ENCODE data around the gene SUMO4. TPM values are rescaled to one million over a fixed set of nuclear protein-coding genes. Genes with fewer than 3 reads are reported as not detected.
"Not testable (repeated sequence)": the region's sequence is repeated elsewhere in the genome, so short reads cannot be mapped to it uniquely, and the experiment has no call there.

Gene SUMO4
- total and polyA plus RNA-seq, 2 donors = 0.25 to 1.2 TPM

DNA sequence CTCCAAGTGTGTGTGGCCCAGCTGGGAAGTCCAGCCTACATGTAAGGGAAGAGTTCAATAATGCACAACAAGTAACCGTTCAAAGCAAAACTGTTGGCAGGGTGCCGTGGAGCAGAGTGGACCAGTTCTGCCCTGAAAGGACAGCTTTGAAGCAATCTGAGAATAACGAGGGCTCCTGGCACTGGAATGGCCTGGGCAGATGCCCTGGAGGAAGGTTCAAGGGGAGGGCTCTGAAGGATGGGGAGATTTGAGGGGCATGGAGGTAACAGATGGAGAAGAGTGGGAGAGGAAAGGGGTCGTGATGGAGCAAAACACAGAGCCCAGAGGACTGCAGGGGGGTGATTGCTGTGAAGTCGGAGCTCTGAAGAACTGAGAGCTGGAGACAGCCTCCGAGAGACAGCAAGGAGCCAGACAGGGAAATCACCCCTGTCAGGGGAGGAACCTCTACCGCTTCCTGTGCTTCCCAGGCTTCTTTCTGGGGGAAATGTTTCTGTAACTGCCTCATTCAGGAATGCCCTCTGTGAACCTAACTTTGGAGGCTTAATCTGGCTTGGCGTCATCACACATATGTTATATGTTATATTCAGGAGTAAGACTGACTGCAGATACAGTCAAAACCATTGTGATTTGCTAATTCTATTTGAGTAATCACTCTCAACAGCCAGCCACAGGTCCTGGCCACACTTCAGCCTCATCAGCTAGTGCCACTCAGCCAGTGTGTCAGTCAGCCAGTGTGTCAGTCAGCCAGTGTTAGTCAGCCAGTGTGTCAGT lies 43.5 kb downstream of the SUMO4 start:
- Histone ChIP-seq H3K4me3 (ENCODE audit: low read length in 2 of 2) (no peak overlapping the region), H3K36me3 (ENCODE audit: control insufficient read depth in 2 of 2, insufficient read depth in 2 of 2, low read length in 1 of 2) (no peaks in the 10 kb centered on the region), H3K27ac (ENCODE audit: low read depth in 1 of 2, low read length in 1 of 2) (no peak overlapping the region), H3K4me1 (ENCODE audit: control insufficient read depth in 2 of 2, insufficient read depth in 2 of 2, low read length in 2 of 2) (peaks cover 0 to 8% of the 10 kb centered on the region in 2 donors), H3K9me3 (ENCODE audit: control insufficient read depth in 2 of 2, insufficient read depth in 1 of 2, low read length in 1 of 2) (peaks cover 0 to 2% of the 10 kb centered on the region in 2 donors), H3K27me3 (ENCODE audit: control insufficient read depth in 2 of 2, insufficient read depth in 1 of 2, low read length in 1 of 2) (no peaks in the 10 kb centered on the region)
- no peak for DNase-seq (ENCODE audit: low read depth in 6 of 9, low spot score in 9 of 9)
- WGBS = 96% methylated on average over 8 of the region's 8 CpGs

DNA sequence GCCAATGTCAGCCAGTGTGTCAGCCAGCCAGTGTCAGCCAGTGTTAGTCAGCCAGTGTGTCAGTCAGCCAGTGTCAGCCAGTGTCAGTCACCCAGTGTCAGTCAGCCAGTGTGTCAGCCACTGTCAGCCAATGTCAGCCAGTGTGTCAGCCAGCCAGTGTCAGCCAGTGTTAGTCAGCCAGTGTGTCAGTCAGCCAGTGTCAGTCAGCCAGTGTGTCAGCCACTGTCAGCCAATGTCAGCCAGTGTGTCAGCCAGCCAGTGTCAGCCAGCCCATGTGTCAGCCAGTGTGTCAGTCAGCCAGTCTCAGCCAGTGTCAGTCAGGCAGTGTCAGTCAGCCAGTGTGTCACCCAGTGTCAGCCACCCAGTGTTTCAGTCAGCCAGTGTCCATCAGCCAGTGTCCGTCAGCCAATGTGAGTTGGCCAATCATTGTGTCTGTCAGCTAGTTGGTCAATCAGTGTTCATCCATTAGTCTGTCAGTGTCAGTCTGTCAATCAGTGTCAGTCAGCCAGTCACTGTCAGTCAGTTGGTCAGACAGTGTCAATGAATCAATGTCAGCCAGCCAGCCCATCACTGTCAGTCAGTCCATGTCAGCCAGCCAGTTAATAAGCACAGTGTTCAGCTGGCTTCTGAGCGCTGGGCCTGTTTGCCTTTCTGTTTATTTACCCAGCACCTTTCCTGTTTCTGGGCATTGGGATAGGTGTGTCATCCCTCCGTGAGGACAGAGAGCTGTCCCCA lies 44.5 kb downstream of the SUMO4 start:
- not testable (repeated sequence) for H3K27me3 ChIP-seq (ENCODE audit: control insufficient read depth in 2 of 2, insufficient read depth in 1 of 2, low read length in 1 of 2); H3K36me3 ChIP-seq (ENCODE audit: control insufficient read depth in 2 of 2, insufficient read depth in 2 of 2, low read length in 1 of 2); H3K4me1 ChIP-seq (ENCODE audit: control insufficient read depth in 2 of 2, insufficient read depth in 2 of 2, low read length in 2 of 2); DNase-seq (ENCODE audit: low read depth in 6 of 9, low spot score in 9 of 9); H3K27ac ChIP-seq (ENCODE audit: low read depth in 1 of 2, low read length in 1 of 2); H3K9me3 ChIP-seq (ENCODE audit: control insufficient read depth in 2 of 2, insufficient read depth in 1 of 2, low read length in 1 of 2); H3K4me3 ChIP-seq (ENCODE audit: low read length in 2 of 2)
- 99% methylated on average over 3 of the region's 3 CpGs for WGBS

DNA sequence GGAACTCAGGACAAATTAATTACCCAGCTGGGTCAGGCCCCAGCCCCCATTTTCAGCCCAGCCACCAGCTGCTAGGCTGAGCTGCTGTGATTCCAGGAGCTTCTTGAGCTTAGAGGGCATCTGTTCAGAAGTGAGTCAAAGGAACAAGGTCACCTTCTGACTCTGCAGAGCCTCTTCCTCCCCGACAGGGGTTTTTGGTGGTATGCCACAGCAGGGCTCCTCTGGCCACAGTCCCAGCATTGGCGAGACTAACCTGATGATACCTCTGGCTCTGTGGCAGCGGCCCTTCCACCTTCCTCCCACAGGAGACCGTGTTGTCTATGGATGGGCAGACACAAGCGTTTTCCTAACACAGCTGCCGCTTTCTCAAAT lies 45.0 kb downstream of the SUMO4 start:
- peaks cover 0 to 2% of the 10 kb centered on the region in 2 donors for H3K27me3 ChIP-seq (ENCODE audit: control insufficient read depth in 2 of 2, insufficient read depth in 1 of 2, low read length in 1 of 2)
- H3K4me1 ChIP-seq (ENCODE audit: control insufficient read depth in 2 of 2, insufficient read depth in 2 of 2, low read length in 2 of 2) = peaks cover 0 to 8% of the 10 kb centered on the region in 2 donors
- WGBS = 93% methylated on average over 6 of the region's 6 CpGs
- H3K36me3 ChIP-seq (ENCODE audit: control insufficient read depth in 2 of 2, insufficient read depth in 2 of 2, low read length in 1 of 2) = no peaks in the 10 kb centered on the region
- DNase-seq (ENCODE audit: low read depth in 6 of 9, low spot score in 9 of 9) = no peak
- no peak overlapping the region for H3K4me3 ChIP-seq (ENCODE audit: low read length in 2 of 2)
- H3K27ac ChIP-seq (ENCODE audit: low read depth in 1 of 2, low read length in 1 of 2) = no peak overlapping the region
- peaks cover 0 to 2% of the 10 kb centered on the region in 2 donors for H3K9me3 ChIP-seq (ENCODE audit: control insufficient read depth in 2 of 2, insufficient read depth in 1 of 2, low read length in 1 of 2)

DNA sequence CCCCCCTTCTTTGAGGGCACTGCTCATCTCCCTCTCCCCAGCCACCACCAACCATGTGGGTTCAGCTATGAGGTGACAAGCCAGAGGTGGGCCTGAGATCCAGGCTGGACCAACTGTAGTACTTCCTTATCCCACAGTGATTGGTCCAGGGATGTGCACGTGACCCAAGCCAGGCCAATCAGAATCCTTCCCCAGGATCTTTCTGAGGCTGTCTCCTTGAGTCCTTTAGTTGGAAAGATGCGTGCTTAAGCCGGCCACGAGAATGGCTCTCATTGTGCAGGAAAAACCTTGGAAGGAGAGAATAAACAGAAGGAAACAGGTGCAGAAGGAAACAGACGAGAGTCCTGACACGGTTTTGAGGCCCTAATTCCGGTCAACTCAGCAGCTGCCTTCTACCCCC lies 45.5 kb downstream of the SUMO4 start:
- Histone ChIP-seq H3K4me3 (ENCODE audit: low read length in 2 of 2) (no peak overlapping the region), H3K27me3 (ENCODE audit: control insufficient read depth in 2 of 2, insufficient read depth in 1 of 2, low read length in 1 of 2) (peaks cover 0 to 7% of the 10 kb centered on the region in 2 donors), H3K27ac (ENCODE audit: low read depth in 1 of 2, low read length in 1 of 2) (no peak overlapping the region), H3K36me3 (ENCODE audit: control insufficient read depth in 2 of 2, insufficient read depth in 2 of 2, low read length in 1 of 2) (no peaks in the 10 kb centered on the region), H3K9me3 (ENCODE audit: control insufficient read depth in 2 of 2, insufficient read depth in 1 of 2, low read length in 1 of 2) (peaks cover 0 to 2% of the 10 kb centered on the region in 2 donors), H3K4me1 (ENCODE audit: control insufficient read depth in 2 of 2, insufficient read depth in 2 of 2, low read length in 2 of 2) (peaks cover 3 to 13% of the 10 kb centered on the region in 2 donors)
- WGBS = 95% methylated on average over 7 of the region's 7 CpGs
- DNase-seq (ENCODE audit: low read depth in 6 of 9, low spot score in 9 of 9) = no peak

DNA sequence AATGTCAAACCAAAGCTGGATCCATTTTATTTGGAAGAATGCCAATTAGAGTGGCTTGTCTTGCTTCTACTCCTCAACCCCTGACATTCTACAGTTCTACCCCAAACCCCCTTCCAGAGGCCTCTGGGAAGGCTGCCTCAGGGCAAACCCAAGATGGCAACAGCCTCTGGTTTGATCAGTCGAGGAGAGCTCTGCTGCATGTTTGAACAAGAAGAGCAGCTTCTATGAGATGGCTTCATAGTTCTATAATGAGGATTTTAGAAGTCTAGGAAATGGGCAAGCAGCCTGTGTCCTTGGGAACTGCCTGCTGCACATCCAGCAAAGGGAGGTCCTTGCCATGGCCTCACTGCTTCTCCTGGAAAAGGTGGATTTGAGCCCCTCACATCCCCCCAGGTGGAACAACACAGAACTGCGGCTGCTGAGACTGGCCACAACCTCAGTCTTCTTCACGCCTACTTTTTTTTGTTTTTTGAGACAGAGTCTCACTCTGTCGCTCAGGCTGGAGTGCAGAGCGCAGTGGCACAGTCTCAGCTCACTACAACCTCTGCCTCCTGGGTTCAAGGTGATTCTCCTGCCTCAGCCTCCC lies 46.8 kb downstream of the SUMO4 start:
- DNase-seq (ENCODE audit: low read depth in 6 of 9, low spot score in 9 of 9) = no peak
- Histone ChIP-seq H3K4me3 (ENCODE audit: low read length in 2 of 2) (no peak overlapping the region), H3K4me1 (ENCODE audit: control insufficient read depth in 2 of 2, insufficient read depth in 2 of 2, low read length in 2 of 2) (peaks cover 8 to 10% of the 10 kb centered on the region in 2 donors), H3K9me3 (ENCODE audit: control insufficient read depth in 2 of 2, insufficient read depth in 1 of 2, low read length in 1 of 2) (no peaks in the 10 kb centered on the region), H3K27ac (ENCODE audit: low read depth in 1 of 2, low read length in 1 of 2) (no peak overlapping the region), H3K36me3 (ENCODE audit: control insufficient read depth in 2 of 2, insufficient read depth in 2 of 2, low read length in 1 of 2) (no peaks in the 10 kb centered on the region), H3K27me3 (ENCODE audit: control insufficient read depth in 2 of 2, insufficient read depth in 1 of 2, low read length in 1 of 2) (peaks cover 7 to 18% of the 10 kb centered on the region in 2 donors)
- WGBS = 97% methylated on average over 5 of the region's 5 CpGs

DNA sequence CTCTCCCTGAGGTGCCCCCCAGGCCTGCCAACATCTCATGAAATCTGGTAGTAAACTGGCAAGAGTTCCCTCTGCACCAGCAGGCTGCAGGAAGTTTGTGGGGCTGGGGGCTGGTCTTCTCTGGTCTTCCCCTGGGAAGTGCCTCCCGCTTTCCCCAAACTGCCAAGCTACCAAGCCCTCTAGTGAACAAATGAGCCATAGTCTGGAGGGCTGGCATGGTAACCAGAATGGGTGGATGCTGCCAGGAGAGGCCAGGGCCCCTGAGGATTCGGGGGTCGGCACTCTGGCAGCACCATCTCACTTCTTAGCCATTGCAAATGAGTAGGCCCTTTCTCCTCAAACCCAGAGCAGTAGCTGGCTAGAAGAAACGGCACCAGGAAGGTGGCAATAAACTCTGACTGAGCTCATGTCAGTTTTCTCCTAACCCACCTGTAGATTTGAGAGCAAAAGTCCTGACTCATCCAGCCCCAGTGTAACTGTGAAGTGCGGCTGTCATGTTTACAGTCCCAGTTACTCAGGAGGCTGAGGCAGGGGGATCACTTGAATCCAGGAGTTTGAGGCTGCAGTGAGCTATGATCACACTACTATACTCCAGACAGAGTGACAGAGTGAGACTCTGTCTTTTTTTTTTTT lies 48.9 kb downstream of the SUMO4 start:
- H3K27me3 ChIP-seq (ENCODE audit: control insufficient read depth in 2 of 2, insufficient read depth in 1 of 2, low read length in 1 of 2) = peaks cover 7 to 24% of the 10 kb centered on the region in 2 donors
- no peak overlapping the region for H3K4me3 ChIP-seq (ENCODE audit: low read length in 2 of 2)
- no peak for DNase-seq (ENCODE audit: low read depth in 6 of 9, low spot score in 9 of 9)
- H3K9me3 ChIP-seq (ENCODE audit: control insufficient read depth in 2 of 2, insufficient read depth in 1 of 2, low read length in 1 of 2) = no peaks in the 10 kb centered on the region
- H3K36me3 ChIP-seq (ENCODE audit: control insufficient read depth in 2 of 2, insufficient read depth in 2 of 2, low read length in 1 of 2) = no peaks in the 10 kb centered on the region
- no peak overlapping the region for H3K27ac ChIP-seq (ENCODE audit: low read depth in 1 of 2, low read length in 1 of 2)
- H3K4me1 ChIP-seq (ENCODE audit: control insufficient read depth in 2 of 2, insufficient read depth in 2 of 2, low read length in 2 of 2) = peaks cover 8 to 14% of the 10 kb centered on the region in 2 donors
- WGBS = 96% methylated on average over 5 of the region's 5 CpGs

DNA sequence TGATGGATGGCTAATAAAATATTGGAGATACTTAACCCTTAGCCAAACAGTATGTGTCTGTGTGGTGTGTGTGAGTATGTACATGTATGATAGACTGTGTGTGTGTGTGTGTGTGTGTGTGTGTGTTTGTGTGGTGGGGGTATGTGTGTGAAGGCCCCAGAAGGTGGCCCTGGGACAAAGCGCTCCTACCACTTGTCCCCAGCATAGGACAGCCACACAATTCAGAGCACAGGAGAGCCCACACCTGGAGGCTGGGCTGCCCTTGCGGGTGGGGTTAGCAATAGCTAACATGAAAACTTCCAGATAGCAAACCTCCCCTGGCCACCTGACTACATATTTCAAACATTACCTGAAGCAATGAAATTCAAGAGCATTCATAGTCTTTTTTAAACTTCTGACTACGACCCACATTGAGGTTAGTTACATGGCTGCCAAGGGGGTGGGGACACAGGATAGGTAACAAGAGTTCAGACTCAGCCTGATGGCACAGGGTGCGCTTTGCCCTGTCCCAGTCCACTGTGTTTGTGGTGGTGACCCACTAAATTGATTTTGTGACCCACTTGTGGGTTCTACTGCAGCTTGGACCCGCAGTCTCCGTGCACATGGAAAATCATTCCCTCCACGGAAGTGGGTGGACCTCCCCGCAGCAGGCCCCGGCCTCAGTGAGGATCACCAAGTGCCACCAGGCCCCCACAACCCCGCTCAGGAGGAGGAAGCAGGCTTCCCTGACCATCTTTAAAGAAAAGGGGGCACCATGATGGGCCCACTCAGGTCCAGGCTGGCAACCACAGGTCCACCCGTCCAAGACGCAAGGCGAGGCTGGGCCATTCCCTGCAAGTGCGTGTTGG lies 50.0 kb downstream of the SUMO4 start:
- Histone ChIP-seq H3K4me3 (ENCODE audit: low read length in 2 of 2) (peak overlapping the region; percentile 16 to 43), H3K9me3 (ENCODE audit: control insufficient read depth in 2 of 2, insufficient read depth in 1 of 2, low read length in 1 of 2) (no peaks in the 10 kb centered on the region), H3K27ac (ENCODE audit: low read depth in 1 of 2, low read length in 1 of 2) (no peak overlapping the region), H3K4me1 (ENCODE audit: control insufficient read depth in 2 of 2, insufficient read depth in 2 of 2, low read length in 2 of 2) (peaks cover 8 to 17% of the 10 kb centered on the region in 2 donors), H3K36me3 (ENCODE audit: control insufficient read depth in 2 of 2, insufficient read depth in 2 of 2, low read length in 1 of 2) (no peaks in the 10 kb centered on the region), H3K27me3 (ENCODE audit: control insufficient read depth in 2 of 2, insufficient read depth in 1 of 2, low read length in 1 of 2) (peaks cover 7 to 24% of the 10 kb centered on the region in 2 donors)
- DNase-seq (ENCODE audit: low read depth in 6 of 9, low spot score in 9 of 9) = no peak
- WGBS = 97% methylated on average over 14 of the region's 14 CpGs
